ENCODE measurements around the gene PPP3R2.
A peak's percentile ranks its signal among the peaks of the same experiment; 100 is the strongest.
"Not testable (repeated sequence)": the region's sequence is repeated elsewhere in the genome, so short reads cannot be mapped to it uniquely, and the experiment has no call there.

The PPP3R2 gene

DNA sequence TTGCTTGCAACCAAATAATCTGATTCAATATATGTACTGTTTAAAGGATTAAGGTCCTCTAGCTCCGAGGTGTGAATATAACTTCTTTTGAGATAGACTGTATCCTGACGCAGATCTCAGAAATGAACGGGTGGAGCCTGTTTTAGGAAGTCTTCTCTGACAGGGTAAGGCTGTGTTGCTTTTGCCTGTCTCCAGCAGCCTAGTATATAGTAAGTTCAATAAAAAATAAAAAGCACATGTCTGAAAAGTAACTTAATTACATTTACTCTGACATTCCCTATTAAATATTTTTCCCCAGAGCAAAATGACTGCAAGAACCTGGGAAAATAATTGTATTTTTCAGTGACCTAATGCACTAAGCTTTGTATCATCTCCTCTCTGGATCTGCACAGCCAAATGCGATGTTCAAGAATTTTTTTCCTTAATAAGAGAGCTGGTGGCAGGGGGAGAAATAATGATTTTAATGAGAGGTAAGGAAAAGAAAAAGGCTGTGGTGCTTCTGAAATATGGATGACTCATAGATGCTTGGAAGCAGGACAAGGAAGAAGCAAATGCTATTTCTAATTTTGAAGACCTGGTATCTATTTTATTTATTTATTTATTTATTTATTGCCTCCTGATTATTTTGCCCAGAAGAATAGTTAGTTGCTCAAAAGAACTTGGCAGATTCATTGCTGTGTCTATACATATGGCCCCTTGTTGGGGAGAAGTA, 7.3 kb downstream of the PPP3R2 start:
- no peak for DNase-seq (ENCODE audit: low spot score)

DNA sequence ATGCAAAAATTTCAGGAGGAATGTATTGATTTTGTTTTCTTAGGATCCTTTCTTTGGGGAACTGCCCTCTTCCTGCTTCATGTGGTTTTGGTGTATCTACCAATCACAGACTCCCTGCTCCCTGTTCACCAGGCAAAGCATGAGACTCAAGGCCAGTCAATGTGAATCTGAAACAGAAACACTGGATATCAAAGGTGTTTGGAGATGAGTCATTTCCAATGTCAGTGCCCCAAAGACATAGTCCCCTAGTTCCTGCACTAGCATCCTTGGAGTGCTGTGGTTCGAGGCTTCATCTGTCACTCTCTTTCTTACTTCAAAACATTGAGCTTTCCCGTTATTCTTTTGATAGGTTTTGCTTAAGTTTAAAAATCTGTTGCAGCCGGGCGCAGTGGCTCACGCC, 8.1 kb downstream of the PPP3R2 start:
- no peak for DNase-seq (ENCODE audit: low spot score)

DNA sequence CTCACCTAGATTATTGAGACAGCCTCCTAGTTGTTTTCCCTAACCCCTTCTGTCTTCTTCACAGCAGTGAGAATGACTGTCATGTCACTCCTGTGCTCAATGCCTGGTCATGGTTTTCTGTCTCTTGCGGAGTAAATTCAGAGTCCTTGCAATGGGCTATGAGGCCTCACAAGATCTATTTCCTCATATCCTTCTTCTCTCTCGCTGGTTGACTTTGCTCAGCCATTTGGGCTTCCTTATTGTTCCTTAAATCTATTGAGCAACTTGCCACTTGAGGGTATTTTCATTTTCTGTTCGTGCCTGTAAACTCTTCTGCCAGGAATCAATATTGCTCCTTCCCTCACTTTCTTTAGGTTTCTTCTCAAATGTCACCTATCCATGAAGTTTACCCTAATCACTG, 9.0 kb downstream of the PPP3R2 start:
- DNase-seq (ENCODE audit: low spot score), result no peak

DNA sequence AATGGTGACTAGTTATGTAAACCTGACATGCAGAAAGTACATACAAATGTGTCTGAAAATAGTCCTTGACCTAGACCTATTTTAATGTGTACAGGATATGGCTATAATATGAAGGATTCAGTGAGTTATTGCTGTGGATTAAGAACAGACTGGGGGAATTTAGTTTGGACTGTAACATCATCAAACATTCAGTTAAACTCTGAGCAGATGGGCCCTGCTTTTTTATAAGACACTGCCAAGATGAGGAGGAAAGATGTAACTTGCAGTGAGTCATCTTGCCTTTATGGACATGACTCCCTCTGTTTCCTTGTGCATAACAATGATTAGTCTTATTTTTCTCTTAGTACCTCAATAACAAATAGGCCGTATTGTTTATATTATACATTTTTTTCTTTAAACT, 12.2 kb downstream of the PPP3R2 start:
- DNase-seq (ENCODE audit: low spot score), result no peak

DNA sequence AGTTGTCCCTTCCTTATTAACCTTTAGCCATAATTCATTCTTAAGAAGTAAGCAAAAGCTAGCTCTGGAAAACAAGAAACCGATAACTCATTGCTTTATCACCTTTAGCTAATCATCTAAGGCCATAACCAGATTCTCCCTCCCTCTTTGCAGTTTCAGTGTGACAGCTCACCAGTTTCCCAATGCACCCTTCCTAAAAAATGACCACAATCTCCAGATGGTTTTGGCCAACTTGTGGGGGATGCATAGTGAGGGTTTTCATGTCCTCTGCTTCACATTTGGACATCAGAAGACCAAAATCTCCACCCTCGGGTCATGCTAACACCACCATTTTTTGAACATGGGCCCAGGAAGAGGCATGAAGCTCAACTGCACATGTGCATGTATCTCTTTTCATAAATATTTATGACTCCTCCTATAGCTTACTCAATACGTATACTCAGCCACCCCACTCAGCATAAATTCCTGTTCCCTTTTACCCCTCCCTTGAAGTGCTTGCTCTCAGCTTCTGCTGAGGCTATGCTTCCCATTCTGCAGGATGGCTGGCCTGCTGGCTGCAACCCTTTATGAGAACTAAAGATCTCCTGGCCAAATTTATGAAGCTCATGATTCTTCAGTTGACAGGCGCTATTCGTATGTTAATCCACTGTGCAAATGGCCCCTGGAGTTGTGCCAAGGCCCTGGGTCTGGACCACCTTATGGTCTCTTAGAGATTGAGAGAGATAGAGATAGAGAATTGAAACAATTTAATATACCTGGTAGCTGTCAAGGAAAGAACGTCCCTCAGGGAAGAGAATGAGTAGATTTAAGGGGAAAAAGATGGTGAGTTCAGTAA, 14.8 kb downstream of the PPP3R2 start:
- no peak for DNase-seq (ENCODE audit: low spot score)

DNA sequence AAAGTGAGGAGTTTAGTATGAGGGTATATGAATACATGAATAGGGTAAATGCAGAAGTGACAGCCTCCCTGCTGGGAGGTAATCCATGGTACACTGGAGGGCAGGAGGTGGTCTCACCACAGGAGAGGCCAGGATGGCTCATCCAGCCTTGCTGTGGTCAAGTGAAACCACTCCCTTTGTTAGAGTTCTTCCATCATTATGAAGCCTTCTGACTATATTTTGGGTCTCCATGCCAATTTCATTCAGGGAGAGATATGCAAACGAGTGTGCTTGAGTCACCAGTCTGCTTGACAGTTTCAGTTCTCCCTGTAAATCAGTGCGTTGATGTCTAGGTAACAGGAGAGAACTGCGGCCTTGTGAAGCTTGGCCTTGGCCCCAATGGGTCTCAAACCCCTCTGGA, 16.4 kb downstream of the PPP3R2 start:
- no peak for DNase-seq (ENCODE audit: low spot score)

DNA sequence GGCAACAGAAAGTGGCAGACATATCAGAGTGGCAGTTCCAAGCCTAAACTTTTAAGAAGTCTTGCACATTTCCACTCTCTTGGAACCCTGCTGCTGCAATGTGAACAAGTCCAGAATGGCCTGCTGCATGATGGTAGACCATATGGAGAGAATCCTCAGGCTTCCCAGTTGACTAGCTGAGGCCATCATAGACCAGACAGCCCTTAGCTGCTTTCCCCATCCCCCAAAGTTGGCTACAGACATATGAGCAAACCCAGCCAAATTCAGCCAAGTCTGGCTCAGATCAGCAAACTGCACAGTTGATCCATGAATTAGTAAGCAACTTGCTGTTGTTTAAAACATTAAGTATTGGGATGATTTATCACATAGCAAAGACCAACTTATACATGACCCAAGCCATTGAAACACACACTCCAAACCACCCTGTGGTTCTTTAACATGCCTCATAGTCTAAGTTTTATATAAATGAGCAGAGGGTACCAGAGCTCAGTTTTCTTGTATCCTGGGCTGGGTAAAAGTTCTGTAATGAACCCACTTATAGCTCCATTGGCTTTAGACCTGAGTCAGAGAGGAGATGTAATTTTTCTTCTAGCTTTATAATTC, 19.9 kb downstream of the PPP3R2 start:
- DNase-seq (ENCODE audit: low spot score), result no peak

DNA sequence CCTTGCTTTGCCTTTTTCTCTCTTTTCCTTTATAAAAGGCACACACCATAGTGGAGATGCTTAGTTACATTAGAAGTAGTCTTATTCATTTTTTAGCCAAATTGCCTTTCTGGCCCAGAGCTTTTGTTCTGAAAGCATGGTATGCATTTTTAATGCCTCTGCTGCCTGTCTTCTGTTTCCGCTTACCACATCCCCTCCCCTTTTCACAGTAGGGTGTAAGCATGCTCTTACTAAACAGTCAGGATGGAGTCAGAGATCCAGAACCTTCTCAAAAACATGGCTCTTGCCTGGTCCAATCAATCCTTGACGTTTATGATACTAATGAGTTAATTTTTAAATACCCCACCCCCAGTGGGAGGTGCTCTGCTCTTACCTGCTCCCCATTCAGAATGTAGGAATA, 22.5 kb downstream of the PPP3R2 start:
- peak; percentile 19 for DNase-seq (ENCODE audit: low spot score)

DNA sequence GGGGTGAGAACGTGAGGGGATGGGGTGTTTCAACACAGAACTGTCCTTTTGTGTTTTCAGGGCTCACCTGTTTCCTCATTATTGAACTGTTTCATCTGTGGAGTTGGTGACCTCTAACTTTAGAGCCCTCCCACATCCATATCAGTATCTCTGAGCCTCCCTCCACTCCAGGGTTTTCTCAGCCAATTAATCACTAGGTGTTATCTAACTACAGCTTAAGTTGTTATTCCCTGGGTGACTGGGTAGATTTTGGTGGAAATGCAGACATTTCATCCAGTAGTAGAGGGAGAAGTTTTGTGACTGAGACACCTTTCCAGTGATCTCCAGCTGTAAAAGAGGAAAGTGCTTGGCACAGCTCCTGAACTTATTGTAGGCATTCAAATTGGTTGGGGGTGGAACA, 23.7 kb downstream of the PPP3R2 start:
- DNase-seq (ENCODE audit: low spot score), result no peak

DNA sequence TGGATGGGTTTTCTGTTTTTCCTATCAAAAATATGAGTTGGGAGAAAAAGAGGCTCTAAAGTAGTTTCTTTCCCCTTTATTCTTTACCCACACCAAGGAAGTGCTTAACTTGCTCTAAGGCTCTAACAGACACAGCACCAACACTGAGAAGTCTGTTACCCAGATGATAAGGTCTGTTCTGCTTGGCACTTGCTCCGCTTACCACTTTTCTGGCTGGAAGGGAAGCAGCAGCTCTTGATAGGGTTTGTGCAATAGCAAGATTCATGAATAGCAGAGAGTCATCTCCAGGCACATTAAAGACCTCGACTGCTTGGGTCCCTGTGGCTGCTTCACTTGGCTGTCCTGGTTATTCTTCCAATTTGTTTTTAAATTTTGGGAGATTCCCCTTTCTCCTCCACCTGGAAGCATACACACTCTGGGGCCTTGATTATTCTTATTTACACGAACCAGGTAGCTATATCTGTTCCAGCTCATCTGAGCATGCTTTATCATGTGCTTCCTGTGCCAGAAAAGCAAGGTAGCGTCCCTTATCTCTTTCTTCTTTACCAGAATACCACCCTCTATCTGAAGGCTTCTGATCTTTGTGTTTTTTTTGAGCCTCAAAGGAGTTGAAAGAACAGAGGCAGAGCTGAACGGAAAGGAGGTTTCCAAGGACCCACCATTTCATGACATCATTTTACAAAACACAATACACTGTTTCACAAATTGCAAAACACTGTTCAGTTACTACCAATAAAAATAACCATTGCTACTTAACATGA, 24.8 kb downstream of the PPP3R2 start:
- DNase-seq (ENCODE audit: low spot score), result peak; percentile 58

DNA sequence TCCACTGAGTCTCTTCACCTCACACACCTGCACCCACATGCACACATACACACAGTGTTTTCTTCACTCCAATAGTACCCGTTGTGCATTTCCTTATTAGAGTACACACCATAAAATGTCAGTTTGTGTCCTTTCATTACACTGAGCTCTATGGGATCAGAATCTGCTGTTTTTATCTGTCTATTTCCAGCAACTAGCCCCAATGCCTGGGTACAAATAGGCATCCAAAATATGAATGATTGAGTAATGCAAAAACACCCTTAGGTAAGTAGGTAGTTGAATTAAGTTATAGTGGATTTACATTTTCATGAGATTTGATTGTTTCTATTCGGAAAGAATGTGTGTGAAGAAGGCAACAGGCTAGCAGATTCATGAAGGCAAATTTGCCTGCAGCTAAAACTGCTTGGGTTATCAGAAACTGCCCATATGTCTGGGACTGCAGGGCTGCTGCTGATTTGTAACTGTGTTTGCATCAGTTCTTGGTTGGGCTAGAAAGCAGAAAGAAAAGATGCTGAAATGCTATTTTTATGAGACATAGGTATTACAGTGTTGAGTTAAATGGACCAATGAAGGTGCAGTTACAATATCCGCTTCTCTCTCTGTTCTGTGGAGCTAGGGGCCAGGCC, 26.9 kb downstream of the PPP3R2 start:
- DNase-seq (ENCODE audit: low spot score), result no peak

DNA sequence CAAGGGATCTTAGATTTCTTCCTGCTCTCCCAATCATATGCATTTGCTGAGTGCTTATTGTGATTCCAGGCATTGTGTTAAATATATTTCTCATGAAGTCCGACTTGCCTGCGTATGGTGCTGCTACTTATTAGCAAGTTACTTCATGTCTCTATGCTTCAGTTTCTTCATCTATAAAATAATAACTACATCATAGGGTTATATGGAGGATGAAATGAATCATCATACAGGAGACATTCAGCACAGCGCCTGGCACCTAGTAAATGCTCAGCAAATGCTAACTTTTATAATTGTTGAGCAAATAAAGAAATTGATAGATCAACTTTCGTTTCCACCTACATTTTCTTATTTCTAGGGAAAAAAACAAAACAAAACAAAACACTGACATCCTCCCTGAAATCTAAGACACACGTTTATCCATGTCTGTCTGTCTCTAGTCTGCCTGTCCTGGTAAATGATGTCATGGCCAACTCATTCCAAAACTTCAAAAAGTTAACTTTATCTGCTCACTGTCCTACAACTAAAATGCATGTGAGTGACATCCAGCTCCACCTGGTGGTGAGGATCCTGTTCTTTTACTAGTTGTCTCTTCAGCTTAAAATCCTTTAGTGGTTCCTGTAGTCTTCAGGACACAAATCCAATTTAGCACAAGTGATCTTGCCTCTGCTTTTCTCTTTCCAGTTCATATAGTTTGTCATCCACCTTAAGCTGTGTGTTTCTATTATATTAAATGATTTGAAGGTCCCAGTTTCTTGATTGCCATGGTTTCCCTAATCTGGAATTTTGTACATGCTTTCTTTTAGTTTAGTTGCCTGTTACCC, 27.7 kb downstream of the PPP3R2 start:
- DNase-seq (ENCODE audit: low spot score), result peak; percentile 44

DNA sequence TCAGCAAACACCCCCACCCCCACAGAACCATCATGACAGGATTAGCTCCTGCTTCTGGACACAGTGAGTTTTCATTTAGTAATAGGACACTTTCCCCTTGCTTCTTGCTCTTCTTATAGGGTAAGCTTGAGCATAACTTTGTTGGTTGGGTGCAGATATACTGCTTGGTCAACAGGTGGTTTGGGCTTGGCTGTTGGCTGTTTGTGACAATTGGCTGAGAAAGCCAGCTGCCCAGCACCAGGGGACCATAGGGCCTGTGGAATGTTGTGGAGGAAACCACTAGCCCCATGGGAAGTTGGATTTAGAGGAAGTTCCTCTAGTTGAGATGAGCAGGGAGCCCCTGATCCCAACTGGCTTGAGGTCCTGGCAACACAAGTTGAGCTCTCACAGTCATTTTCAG, 30.5 kb downstream of the PPP3R2 start:
- DNase-seq (ENCODE audit: low spot score), result no peak

DNA sequence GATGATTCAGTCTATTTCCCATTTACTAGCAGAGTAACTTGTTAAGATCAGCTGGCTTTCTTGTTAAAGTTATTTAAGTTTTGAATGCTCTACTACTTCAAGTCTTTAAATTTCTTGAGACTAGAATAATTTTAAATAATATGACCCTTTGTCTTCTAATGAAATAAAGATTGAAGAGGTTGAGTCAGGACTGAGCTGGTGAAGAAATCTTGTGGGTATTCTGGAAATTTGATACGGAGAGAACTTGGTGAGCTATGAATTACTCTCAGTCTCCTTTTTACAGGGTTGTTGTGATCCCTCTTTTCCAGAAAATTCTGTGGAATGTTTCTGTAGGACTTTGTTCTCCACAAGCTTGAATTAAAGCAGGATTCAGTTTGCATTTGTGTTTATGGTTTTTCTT, 31.8 kb downstream of the PPP3R2 start:
- DNase-seq (ENCODE audit: low spot score), result no peak

DNA sequence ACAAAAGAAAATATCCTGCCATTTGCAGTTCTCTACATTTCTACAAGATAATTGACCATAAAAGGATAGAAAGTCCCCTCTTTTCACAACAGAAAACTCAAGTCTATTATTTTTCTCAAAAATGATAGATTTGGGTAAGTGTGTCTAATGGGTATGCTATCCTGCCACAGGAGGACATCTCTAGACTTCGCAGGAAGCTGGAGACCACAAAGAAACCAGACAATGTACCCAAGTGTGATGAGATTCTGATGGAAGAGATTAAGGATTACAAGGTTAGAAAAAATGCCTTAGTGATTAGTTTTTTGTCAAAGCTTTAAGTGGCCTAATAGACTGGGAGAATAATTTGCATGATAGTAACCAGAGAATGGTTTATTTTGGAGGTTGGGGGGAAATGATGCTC, 33.0 kb downstream of the PPP3R2 start:
- DNase-seq (ENCODE audit: low spot score), result no peak

DNA sequence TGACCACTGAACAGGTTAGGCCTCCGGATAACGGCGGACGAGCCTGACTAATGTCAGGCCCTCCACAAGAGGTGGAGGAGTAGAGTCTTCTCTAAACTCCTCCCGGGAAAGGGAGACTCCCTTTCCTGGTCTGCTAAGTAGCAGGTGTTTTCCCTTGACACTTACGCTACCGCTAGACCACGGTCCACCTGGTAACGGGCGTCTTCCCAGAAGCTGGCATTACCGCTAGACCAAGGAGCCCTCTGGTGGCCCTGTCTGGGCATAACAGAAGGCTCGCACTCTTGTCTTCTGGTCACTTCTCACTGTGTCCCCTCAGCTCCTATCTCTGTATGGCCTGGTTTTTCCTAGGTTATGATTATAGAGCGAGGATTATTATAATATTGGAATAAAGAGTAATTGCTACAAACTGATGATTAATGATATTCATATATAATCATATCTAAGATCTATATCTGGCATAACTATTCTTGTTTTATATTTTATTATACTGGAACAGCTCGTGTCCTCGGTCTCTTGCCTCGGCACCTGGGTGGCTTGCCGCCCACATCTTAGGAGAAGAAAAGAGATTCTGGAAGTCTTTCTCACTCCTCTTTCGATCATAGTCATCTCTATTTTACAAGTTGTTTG, 45.2 kb downstream of the PPP3R2 start:
- not testable (repeated sequence) for DNase-seq (ENCODE audit: low spot score)

DNA sequence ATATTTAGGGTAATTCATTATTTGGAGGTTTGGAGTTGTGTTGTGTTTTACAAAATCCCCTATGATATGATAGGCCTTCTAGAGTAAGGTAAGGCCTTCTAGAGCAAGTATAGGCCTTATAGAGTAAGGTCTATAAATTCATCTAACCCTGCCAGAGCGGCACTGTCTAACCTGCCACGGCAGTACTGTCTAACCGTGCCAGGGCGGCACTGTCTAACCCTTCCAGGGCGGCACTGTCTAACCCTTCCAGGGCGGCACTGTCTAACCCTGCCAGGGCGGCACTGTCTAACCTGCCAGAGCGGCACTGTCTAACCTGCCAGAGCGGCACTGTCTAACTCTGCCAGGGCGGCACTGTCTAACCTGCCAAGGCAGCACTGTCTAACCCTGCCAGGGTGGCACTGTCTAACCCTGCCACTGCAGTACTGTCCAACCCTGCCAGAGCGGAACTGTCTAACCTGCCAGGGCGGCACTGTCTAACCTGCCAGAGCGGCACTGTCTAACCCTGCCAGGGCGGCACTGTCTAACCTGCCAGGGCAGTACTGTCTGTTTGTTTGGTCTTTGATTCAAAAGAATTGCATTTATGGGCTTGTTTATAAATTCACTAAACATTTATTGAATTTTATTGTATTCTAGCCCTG, 51.6 kb downstream of the PPP3R2 start:
- DNase-seq (ENCODE audit: low spot score), result no peak
